RKO (cell line): ENCODE measurements around the gene SMARCA2.

Experiments
- DNase-seq: peaks from one replicate; pipeline ENCODE4 v3.0.0-alpha.2; 2016; ENCODE audit warnings: low spot score

SMARCA2 gene

GRCh38 chr9:2216591-2216990 lies 201.4 kb downstream of the SMARCA2 start:
- DNase-seq, result no peak

GRCh38 chr9:2217540-2217939 lies 202.4 kb downstream of the SMARCA2 start:
- no peak for DNase-seq

GRCh38 chr9:2220036-2220435 lies 204.9 kb downstream of the SMARCA2 start:
- peak; percentile 45 for DNase-seq

- no peak for DNase-seq
These were observed 212.2 kb downstream of the SMARCA2 start for GRCh38 chr9:2227144-2227867.

GRCh38 chr9:2228132-2228531 lies 213.0 kb downstream of the SMARCA2 start:
- DNase-seq, result peak; percentile 30

- no peak for DNase-seq
These were observed 213.5 kb downstream of the SMARCA2 start for GRCh38 chr9:2228641-2229040.

- DNase-seq, result no peak
These were observed 214.1 kb downstream of the SMARCA2 start for GRCh38 chr9:2229109-2229721.

- no peak for DNase-seq
These were observed 215.2 kb downstream of the SMARCA2 start for GRCh38 chr9:2230362-2230761.

- DNase-seq, result no peak
These were observed 216.0 kb downstream of the SMARCA2 start for GRCh38 chr9:2231101-2231500.

GRCh38 chr9:2231829-2232228 lies 216.7 kb downstream of the SMARCA2 start:
- no peak for DNase-seq

GRCh38 chr9:2233274-2233673 lies 218.1 kb downstream of the SMARCA2 start:
- no peak for DNase-seq

- DNase-seq, result no peak
These were observed 219.3 kb downstream of the SMARCA2 start for GRCh38 chr9:2234371-2234893.

GRCh38 chr9:2235623-2236022 lies 220.5 kb downstream of the SMARCA2 start:
- no peak for DNase-seq

GRCh38 chr9:2236850-2237249 lies 221.7 kb downstream of the SMARCA2 start:
- no peak for DNase-seq

GRCh38 chr9:2241461-2241835 lies 226.3 kb downstream of the SMARCA2 start:
- DNase-seq, result no peak

GRCh38 chr9:2241836-2242741 lies 226.9 kb downstream of the SMARCA2 start:
- peak; percentile 87 for DNase-seq

- DNase-seq, result no peak
These were observed 227.7 kb downstream of the SMARCA2 start for GRCh38 chr9:2242831-2243330.
